Activated naive CD4-positive, alpha-beta T cell treated with anti-CD3 and anti-CD28 coated beads for 36 hours (primary cell): ENCODE results near the gene FAM169A. TPM values are rescaled to one million over a fixed set of nuclear protein-coding genes. Genes with fewer than 3 reads are reported as not detected.
A peak's percentile ranks its signal among the peaks of the same experiment; 100 is the strongest.
"Not testable (repeated sequence)": the region's sequence is repeated elsewhere in the genome, so short reads cannot be mapped to it uniquely, and the experiment has no call there.

Source experiments
- CTCF ChIA-PET: fragments of 350-600 bp; sonication (Branson Sonifier 250); formaldehyde crosslinking; loops from one replicate; lab custom pipeline; 2021; ENCODE audit warnings: antibody characterized with exemption; lab: Charles Lee
- DNase-seq: peaks from one replicate; pipeline ENCODE4 v3.0.0-alpha.2; 2020
- H3K27ac Mint-ChIP-seq: one replicate; pipeline ENCODE4 v1.8.0; 2021; ENCODE audit warnings: mild to moderate bottlenecking, mixed read lengths
- H3K27me3 Mint-ChIP-seq: one replicate; pipeline ENCODE4 v1.8.0; 2021; ENCODE audit warnings: low read depth, mixed read lengths
- H3K36me3 Mint-ChIP-seq: one replicate; pipeline ENCODE4 v1.8.0; 2021; ENCODE audit warnings: low read depth, mixed read lengths
- H3K4me1 Mint-ChIP-seq: one replicate; pipeline ENCODE4 v1.8.0; 2021; ENCODE audit warnings: low read depth, mixed read lengths
- H3K4me3 Mint-ChIP-seq: one replicate; pipeline ENCODE4 v1.8.0; 2021; ENCODE audit warnings: mild to moderate bottlenecking, moderate library complexity, mixed read lengths
- H3K9me3 Mint-ChIP-seq: one replicate; pipeline ENCODE4 v1.8.0; 2021; ENCODE audit warnings: mixed read lengths
- intact Hi-C: fragments of 100-400 bp; cut with micrococcal nuclease; formaldehyde crosslinking; loops from one replicate; pipeline ENCODE4 v1.15.1; 2023
- total RNA-seq, 2 experiments: library from RNA; stranded (reverse); gene quantifications; one replicate each; pipeline ENCODE4 v1.2.3, GENCODE V29; 2021

Gene FAM169A
- total RNA-seq, 2 experiments from 2014 or later, result 9.3 to 10.7 TPM

DNA sequence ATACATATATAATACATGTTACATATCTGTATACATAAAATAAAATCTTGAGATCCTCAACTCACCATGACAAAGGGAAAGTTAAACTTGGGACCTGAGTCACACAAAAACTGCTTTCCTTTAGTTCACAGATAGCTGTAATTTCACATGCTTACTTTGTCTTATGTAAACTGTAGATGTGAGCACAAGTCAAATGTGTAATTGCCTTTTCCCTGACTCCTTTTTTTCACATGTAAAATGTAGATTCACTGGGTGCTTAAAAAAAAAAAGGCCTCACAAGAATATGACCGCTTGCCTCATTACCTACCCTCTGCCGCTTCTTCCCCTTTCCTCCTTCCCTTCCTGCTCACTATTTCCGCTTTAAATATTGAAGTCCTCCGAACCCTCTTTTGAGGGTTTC lies 21.9 kb upstream of the FAM169A start:
- intact Hi-C loops, result no loop called here
- H3K4me1 Mint-ChIP-seq, result no peaks in the 10 kb centered on the region
- H3K4me3 Mint-ChIP-seq, result no peak overlapping the region
- H3K27ac Mint-ChIP-seq, result no peak overlapping the region
- no peak for DNase-seq
- no peaks in the 10 kb centered on the region for H3K9me3 Mint-ChIP-seq
- no peaks in the 10 kb centered on the region for H3K36me3 Mint-ChIP-seq
- H3K27me3 Mint-ChIP-seq, result peaks cover 2% of the 10 kb centered on the region
- CTCF ChIA-PET, result no interaction called here

DNA sequence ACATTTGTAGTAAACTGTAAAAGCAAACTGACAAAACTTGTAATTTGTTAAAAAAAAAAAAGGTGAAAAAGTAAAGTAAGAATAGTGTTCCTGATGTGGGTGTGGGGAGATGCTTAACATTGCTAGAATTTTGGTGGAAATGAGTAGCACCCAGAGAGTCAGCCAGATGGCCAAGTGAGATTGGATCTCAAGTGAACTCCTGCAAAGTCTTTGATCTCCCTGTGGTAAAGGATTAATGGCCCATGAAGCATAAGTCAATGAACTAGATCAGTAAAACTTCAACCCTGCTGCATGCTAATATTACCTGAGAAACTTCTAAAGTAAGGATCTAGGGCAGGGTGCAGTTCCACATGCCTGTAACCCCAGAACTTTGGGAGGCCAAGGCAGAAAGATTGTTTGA lies 19.0 kb upstream of the FAM169A start:
- intact Hi-C loops, result no loop called here

DNA sequence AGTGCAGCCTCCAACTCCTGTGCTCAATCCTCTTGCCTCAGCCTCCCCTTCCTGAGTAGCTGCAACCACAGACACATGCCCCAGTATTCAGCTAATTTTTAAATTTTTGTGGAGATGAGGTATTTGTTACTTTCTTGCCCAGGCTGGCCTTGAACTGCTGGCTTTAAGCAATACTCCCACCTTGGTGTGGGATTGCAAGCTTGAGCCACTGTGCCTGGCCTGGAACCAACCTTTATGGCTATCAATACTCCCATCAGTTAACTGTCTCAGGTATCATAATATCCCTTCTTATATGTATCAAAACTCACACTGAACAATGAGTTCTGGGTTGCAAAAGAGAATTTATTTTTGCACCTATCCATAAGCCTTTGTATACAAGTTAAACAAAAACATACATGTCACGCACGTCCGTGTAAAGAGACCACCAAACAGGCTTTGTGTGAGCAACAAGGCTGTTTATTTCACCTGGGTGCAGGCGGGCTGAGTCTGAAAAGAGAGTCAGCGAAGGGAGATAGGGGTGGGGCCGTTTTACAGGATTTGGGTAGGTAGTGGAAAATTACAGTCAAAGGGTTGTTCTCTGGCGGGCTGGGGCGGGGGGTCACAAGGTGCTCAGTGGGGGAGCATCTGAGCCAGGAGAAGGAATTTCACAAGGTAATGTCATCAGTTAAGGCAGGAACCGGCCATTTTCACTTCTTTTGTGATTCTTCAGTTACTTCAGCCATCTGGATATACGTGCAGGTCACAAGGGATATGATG lies 16.4 kb upstream of the FAM169A start:
- intact Hi-C loops, DNase-seq, H3K4me3 Mint-ChIP-seq, H3K27me3 Mint-ChIP-seq, H3K9me3 Mint-ChIP-seq, H3K36me3 Mint-ChIP-seq, H3K4me1 Mint-ChIP-seq, H3K27ac Mint-ChIP-seq: not testable (repeated sequence)
- CTCF ChIA-PET, result interaction anchor here (0.6 to 0.7 kb wide), 2 partner anchors 556 to 658 kb away, joined by 4 to 6 read pairs; no protein-coding TSS in a partner anchor

More for the DNA sequence above, 19.0 kb upstream of the FAM169A start:
- CTCF ChIA-PET, result no interaction called here
- Mint-ChIP-seq H3K4me1 (no peaks in the 10 kb centered on the region), H3K9me3 (no peaks in the 10 kb centered on the region), H3K27me3 (peaks cover 2% of the 10 kb centered on the region), H3K36me3 (no peaks in the 10 kb centered on the region), H3K27ac (no peak overlapping the region), H3K4me3 (no peak overlapping the region)
- DNase-seq, result no peak

DNA sequence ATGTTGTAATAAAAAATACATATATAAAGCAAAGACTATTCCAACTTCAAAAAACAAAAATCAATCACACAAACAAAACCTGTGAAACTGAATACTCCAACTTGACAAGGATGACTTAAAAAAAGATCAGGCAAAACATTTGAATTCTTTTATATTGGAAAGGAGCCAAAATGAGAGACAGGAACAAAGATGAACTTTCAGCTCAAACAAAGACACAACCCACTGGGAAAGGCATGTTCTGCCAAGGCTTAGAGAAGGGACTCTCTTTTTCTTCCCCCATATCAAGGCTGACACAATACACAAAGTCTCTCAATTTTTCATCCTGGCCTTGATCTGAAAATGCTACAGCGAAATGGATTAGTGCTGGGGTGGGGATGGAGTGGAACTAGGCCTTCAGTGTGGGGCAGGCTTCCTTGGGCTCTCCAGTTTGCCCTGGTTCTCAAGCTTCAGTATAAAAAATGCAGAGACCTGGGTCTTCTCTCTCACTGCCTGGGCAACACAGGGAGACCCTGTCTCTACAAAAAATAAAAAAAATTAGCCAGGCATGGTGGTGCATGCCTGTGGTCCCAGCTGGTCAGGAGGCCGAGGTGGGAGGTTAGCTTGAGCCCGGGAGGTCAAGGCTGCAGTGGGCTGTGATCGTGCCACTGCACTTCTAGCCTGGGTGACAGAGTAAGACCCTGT lies 11.6 kb upstream of the FAM169A start:
- H3K4me3 Mint-ChIP-seq, result no peak overlapping the region
- CTCF ChIA-PET, result no interaction called here
- no peaks in the 10 kb centered on the region for H3K36me3 Mint-ChIP-seq
- no peaks in the 10 kb centered on the region for H3K4me1 Mint-ChIP-seq
- intact Hi-C loops, result no loop called here
- no peak for DNase-seq
- no peaks in the 10 kb centered on the region for H3K27me3 Mint-ChIP-seq
- H3K9me3 Mint-ChIP-seq, result no peaks in the 10 kb centered on the region
- no peak overlapping the region for H3K27ac Mint-ChIP-seq

DNA sequence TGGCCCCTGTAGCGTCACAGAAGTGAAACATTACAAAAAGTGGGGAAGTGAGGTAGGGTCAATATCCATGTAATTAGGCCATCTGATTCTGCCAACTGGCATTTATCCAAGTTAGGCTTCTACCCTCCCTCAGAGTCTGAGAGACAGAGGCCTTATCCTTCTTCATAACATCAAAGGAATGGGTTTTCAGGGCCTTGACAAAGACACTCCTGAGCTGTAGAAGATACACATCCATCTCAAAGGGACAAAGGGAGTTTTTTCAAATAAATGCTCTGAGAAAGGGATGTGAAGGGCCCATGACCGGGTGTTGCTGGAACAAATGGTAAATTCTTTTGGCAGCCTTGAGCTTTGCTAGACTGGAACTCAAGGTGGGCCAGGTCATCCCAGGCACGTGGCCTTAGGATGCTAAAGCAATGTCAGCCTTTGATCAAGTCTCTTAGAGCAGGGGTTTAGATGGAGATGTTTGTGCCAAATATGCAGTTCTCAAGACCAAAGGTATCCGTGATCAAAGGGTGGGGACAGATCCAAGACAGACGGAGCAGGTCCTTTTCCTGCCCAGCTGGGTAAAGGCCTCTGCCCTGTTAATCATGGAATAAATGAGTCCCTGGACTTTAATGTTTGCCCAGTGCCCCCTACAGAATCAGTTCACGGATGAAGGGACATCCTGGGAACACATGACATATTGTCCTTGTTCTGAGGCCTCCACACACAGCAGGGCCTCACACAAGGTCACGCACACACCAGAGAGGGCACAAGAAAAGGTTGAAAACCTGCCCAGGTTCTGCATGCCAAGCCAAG lies 10.0 kb upstream of the FAM169A start:
- CTCF ChIA-PET, result no interaction called here
- Mint-ChIP-seq H3K27me3 (no peaks in the 10 kb centered on the region), H3K27ac (no peak overlapping the region), H3K4me1 (no peaks in the 10 kb centered on the region), H3K4me3 (no peak overlapping the region), H3K9me3 (no peaks in the 10 kb centered on the region), H3K36me3 (no peaks in the 10 kb centered on the region)
- DNase-seq, result no peak
- intact Hi-C loops, result no loop called here

DNA sequence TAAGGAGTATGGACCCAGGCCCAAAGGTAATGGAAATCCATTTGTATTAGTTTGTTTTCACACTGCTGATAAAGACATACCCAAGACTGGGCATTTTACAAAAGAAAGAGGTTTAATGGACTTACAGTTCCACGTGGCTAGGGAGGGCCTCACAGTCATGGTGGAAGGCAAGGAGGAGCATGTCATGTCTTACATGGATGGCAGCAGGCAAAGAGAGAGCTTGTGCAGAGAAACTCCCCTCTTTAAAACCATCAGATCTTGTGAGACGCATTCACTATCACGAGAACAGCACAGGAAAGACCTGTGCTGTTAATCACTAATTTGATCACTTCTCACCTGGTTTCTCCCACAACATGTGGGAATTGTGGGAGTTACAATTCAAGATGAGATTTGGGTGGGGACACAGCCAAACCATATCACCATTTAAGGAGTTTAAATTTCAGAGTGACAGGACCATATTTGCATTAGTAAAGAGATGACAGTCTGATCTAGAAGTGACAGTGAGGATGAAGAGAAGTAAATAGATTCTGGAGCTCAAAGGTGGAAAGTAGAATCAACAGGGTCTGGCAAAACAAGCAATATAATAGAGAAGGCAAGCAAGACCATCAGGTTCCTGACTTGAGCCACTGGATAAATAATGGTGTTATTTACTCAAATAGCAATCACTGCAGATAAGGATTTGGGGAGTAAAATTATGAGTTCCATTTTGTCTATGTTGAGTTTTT lies 7.5 kb upstream of the FAM169A start:
- Mint-ChIP-seq H3K36me3 (no peaks in the 10 kb centered on the region), H3K4me3 (no peak overlapping the region), H3K27ac (no peak overlapping the region), H3K9me3 (no peaks in the 10 kb centered on the region), H3K27me3 (no peaks in the 10 kb centered on the region), H3K4me1 (no peaks in the 10 kb centered on the region)
- intact Hi-C loops, result no loop called here
- CTCF ChIA-PET, result no interaction called here
- no peak for DNase-seq

DNA sequence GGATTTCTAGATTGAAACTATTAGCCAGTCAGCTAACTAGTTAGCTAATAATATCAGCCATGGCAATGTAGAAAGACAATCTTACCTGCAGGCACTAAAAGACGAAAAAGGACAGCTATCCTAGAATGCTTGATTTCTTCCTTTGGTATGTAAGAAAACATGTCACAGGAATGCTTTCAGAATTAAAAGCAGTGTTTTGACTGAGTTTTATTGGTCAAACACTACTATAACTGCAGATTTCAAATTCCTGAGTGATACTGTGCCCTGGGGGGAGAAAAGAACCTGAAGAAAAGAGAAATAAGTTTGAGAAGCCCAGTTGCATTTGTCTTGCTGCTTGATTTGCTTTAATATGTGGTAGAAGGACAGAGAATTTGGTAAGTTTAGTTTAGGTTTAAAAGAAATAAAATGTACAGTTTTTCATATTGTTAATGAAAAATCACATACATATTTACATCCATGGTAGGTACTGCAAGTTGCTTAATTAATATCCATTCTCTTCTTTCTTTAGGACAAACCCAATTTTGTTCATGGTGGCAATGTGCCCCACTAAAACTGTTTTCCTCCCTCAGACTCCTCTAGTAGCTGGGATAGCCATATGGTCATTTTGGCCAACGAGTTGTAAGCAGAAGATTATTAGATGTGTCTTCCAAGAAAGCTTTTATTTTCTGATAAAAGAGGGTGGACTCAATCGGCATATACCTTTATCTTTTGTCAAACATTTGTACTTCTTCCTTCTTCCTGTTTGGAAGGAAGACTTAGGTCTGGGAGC lies 4.3 kb upstream of the FAM169A start:
- no peak overlapping the region for H3K27ac Mint-ChIP-seq
- H3K4me3 Mint-ChIP-seq, result no peak overlapping the region
- no peaks in the 10 kb centered on the region for H3K36me3 Mint-ChIP-seq
- H3K4me1 Mint-ChIP-seq, result no peaks in the 10 kb centered on the region
- no peaks in the 10 kb centered on the region for H3K9me3 Mint-ChIP-seq
- H3K27me3 Mint-ChIP-seq, result no peaks in the 10 kb centered on the region
- intact Hi-C loops, result no loop called here
- CTCF ChIA-PET, result no interaction called here
- no peak for DNase-seq

DNA sequence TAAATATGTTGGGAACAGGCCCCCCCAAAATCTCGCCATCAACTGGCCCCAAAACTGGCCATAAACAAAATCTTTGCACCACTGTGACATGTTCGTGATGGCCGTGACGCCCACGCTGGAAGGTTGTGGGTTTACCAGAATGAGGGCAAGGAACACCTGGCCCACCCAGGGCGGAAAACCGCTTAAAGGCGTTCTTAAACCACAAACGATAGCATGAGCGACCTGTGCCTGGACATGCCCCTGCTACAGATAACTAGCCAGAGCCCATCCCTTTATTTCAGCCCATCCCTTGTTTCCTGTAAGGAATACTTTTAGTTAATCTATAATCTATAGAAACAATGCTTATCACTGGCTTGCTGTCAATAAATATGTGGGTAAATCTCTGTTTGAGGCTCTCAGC lies 3.2 kb upstream of the FAM169A start:
- H3K9me3 Mint-ChIP-seq, H3K27me3 Mint-ChIP-seq, H3K27ac Mint-ChIP-seq, H3K4me3 Mint-ChIP-seq, H3K36me3 Mint-ChIP-seq, H3K4me1 Mint-ChIP-seq, CTCF ChIA-PET, DNase-seq: not testable (repeated sequence)
- intact Hi-C loops, result loop anchor here (5.0 kb wide), 2 partner anchors 183 to 643 kb away; partner anchors contain the start of genes CERT1, GCNT4 and POLK

DNA sequence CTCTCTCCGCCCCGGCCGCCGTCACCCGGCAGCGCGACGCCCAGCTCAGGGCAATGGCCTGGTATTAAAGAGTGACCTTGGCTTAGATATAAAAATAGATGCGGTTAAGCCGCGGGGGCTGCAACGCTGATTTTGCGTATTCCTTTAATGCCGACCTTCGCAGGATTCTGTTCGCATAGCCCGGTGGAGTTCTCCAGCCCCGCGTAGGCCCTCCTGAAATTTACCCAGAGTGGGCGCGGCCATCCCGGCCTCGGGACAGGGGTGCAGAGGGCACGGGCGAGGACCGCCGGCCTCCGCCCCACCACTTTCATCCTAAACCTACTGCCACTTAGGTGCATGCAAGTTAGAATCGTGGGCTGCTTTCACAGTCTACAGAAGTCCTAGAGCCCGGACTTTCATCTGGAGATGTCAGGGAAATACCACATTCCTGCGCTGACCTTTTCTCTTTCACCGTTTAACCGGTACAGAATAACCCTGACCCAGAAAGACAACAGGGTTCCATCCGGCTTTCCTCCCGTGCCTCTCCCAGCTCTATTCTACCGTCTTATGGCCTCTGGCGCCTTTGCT lies 492 bp upstream of the FAM169A start:
- CTCF ChIA-PET, result interaction anchor here (1.5 kb wide), 1 partner anchor 36 kb away, joined by 3 read pairs; no protein-coding TSS in a partner anchor
- Mint-ChIP-seq H3K36me3 (no peaks in the 10 kb centered on the region), H3K4me3 (peak overlapping the region; percentile 78), H3K27ac (peak overlapping the region; percentile 48), H3K27me3 (no peaks in the 10 kb centered on the region), H3K4me1 (peaks cover 28% of the 10 kb centered on the region), H3K9me3 (no peaks in the 10 kb centered on the region)
- DNase-seq, result peak; percentile 13
- intact Hi-C loops, result loop anchor here (2.0 to 5.0 kb wide), 5 partner anchors 14 to 646 kb away; partner anchors contain the start of genes CERT1, GCNT4, GFM2 and HMGCR

DNA sequence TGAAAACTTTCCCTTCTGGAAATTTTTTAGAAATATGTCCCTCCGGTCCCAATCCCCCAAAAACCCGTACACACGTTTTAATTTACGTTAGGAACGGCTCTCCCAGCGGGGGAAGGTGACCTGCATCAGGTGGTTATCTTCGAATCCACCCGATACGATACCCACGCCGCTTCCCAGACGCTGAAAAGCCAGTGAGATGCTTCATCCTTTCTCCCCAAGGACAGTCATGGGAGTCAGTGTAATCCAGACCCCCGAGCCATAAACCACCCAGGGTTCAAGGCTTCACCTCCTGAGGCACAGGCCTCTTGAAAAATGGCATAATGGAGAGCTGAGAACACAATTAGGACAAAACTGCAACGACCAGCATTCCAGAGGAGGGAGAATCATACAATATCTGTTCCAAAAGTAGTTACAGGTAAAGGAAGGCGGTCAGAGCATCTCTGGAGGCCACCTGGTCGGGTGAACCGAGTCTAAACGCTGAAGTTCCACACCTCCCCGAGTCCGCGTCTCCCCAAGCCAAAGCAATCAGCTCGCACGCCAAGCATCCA lies 857 bp downstream of the FAM169A start:
- intact Hi-C loops, result loop anchor here (1.0 to 5.0 kb wide), 3 partner anchors 179 to 647 kb away; partner anchors contain the start of genes CERT1, GCNT4 and POLK
- CTCF ChIA-PET, result interaction anchor here (1.2 kb wide), 1 partner anchor 11 kb away, joined by 3 read pairs; no protein-coding TSS in a partner anchor
- Mint-ChIP-seq H3K36me3 (no peaks in the 10 kb centered on the region), H3K27me3 (no peaks in the 10 kb centered on the region), H3K27ac (peak overlapping the region; percentile 83), H3K4me3 (peak overlapping the region; percentile 85), H3K4me1 (peaks cover 28% of the 10 kb centered on the region), H3K9me3 (no peaks in the 10 kb centered on the region)
- no peak for DNase-seq

DNA sequence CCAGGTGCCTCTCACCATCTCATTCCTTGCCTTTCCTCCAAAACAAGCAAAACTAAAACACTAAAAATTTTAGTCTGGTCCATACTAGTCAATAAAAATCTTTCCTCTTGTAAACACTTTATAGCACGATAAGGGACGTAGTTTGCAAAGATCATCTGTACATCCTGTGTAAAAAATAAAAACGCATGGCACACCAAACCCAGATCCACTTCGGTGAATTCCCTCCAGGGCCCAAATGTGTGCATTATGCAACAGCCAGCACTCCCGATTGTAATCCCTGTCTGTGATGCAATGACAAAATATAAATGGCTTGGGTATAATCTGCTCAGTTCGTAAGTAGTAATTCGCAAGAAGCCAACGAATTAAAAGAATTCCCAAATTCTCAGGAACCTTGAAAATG lies 1.4 kb downstream of the FAM169A start:
- Mint-ChIP-seq H3K27ac (peak overlapping the region; percentile 83), H3K36me3 (no peaks in the 10 kb centered on the region), H3K27me3 (no peaks in the 10 kb centered on the region), H3K4me3 (peak overlapping the region; percentile 85), H3K9me3 (no peaks in the 10 kb centered on the region), H3K4me1 (peaks cover 28% of the 10 kb centered on the region)
- DNase-seq, result no peak
- CTCF ChIA-PET, result no interaction called here
- intact Hi-C loops, result loop anchor here (1.0 to 5.0 kb wide), 3 partner anchors 179 to 647 kb away; partner anchors contain the start of genes CERT1, GCNT4 and POLK
